ENCODE results near the gene LIF. TPM values are rescaled to one million over a fixed set of nuclear protein-coding genes. Genes with fewer than 3 reads are reported as not detected.
A peak's percentile ranks its signal among the peaks of the same experiment; 100 is the strongest.

Gene LIF
- total and polyA plus RNA-seq, 8 donors = 0.35 to 5.0 (median 2.2) TPM; not detected in 2

GRCh38 chr22:30287648-30288418, 41.3 kb upstream of the LIF start:
- WGBS, 5 donors = 12 to 24% (median 17%) methylated on average over 3 to 5 of the region's 5 CpGs
- H3K4me1 ChIP-seq = peaks cover 36 to 58% (median 48%) of the 10 kb centered on the region in 4 donors
- peak; percentile 89 to 94 for DNase-seq
- peaks cover 16 to 53% (median 43%) of the 10 kb centered on the region in 4 donors for H3K36me3 ChIP-seq
- H3K27ac ChIP-seq = peak overlapping the region; percentile 85 to 97 (median 89)
- peak overlapping the region; percentile 84 to 97 (median 88) for H3K4me3 ChIP-seq
- H3K27me3 ChIP-seq = no peaks in the 10 kb centered on the region
- TF ChIP-seq POLR2AphosphoS5 (IDR thresholded peaks at IDR 0.05) = peak; percentile 21 to 75 (median 33)
- no peak for TF ChIP-seq POLR2A (IDR thresholded peaks at IDR 0.05)
- TF ChIP-seq EP300 (IDR thresholded peaks at IDR 0.05) = no peak
- peak in 5 of 7 experiments; percentile 68 to 93 (median 87) for TF ChIP-seq CTCF (IDR thresholded peaks at IDR 0.05)
- no peaks in the 10 kb centered on the region for H3K9me3 ChIP-seq
- intact Hi-C loops (cut with DNase I; ENCODE audit: low total_unique reads) = loop anchor here (5.0 kb wide), 1 partner anchor 99 kb away; the partner anchor contains the start of gene RNF215

GRCh38 chr22:30286813-30287647, 40.5 kb upstream of the LIF start:
- TF ChIP-seq CTCF (IDR thresholded peaks at IDR 0.05) (peak in 5 of 7 experiments; percentile 78 to 97 (median 89)), POLR2AphosphoS5 (IDR thresholded peaks at IDR 0.05) (no peak)
- Histone ChIP-seq H3K27me3 (no peaks in the 10 kb centered on the region), H3K36me3 (peaks cover 8 to 45% (median 35%) of the 10 kb centered on the region in 4 donors), H3K27ac (peak overlapping the region in 1 of 5 donors; percentile 97), H3K4me1 (peaks cover 33 to 59% (median 46%) of the 10 kb centered on the region in 4 donors), H3K4me3 (no peak overlapping the region), H3K9me3 (no peaks in the 10 kb centered on the region)
- peak; percentile 80 to 85 for DNase-seq
- intact Hi-C loops (cut with DNase I; ENCODE audit: low total_unique reads) = loop anchor here (5.0 kb wide), 1 partner anchor 100 kb away; the partner anchor contains the start of gene RNF215
- 51 to 61% (median 60%) methylated on average over 11 to 31 of the region's 31 CpGs for WGBS, 5 donors

- TF ChIP-seq POLR2AphosphoS5 (IDR thresholded peaks at IDR 0.05) = no peak
- no peak for TF ChIP-seq EP300 (IDR thresholded peaks at IDR 0.05)
- no peak for TF ChIP-seq CTCF (IDR thresholded peaks at IDR 0.05)
- no peak for TF ChIP-seq POLR2A (IDR thresholded peaks at IDR 0.05)
- Histone ChIP-seq H3K27ac (no peak overlapping the region), H3K36me3 (peaks cover 8 to 40% (median 30%) of the 10 kb centered on the region in 4 donors), H3K4me3 (no peak overlapping the region), H3K4me1 (peaks cover 26 to 52% (median 40%) of the 10 kb centered on the region in 4 donors), H3K27me3 (no peaks in the 10 kb centered on the region), H3K9me3 (no peaks in the 10 kb centered on the region)
- intact Hi-C loops (cut with DNase I; ENCODE audit: low total_unique reads) = loop anchor here (5.0 kb wide), 1 partner anchor 101 kb away; the partner anchor contains the start of gene RNF215
- WGBS, 5 donors = 82 to 91% (median 85%) methylated on average over 3 to 5 of the region's 5 CpGs
- DNase-seq = no peak
Observed at GRCh38 chr22:30286331-30286730, 39.8 kb upstream of the LIF start.

GRCh38 chr22:30285846-30286200, 39.3 kb upstream of the LIF start:
- no peak for DNase-seq
- intact Hi-C loops (cut with DNase I; ENCODE audit: low total_unique reads) = loop anchor here (5.0 kb wide), 1 partner anchor 101 kb away; the partner anchor contains the start of gene RNF215
- no peak overlapping the region for H3K4me3 ChIP-seq

More at GRCh38 chr22:30285846-30286200, 39.3 kb upstream of the LIF start:
- WGBS, 5 donors = 83 to 91% (median 90%) methylated on average over 2 to 8 of the region's 8 CpGs
- no peak for TF ChIP-seq EP300 (IDR thresholded peaks at IDR 0.05)
- TF ChIP-seq POLR2A (IDR thresholded peaks at IDR 0.05) = no peak
- TF ChIP-seq POLR2AphosphoS5 (IDR thresholded peaks at IDR 0.05) = no peak
- TF ChIP-seq CTCF (IDR thresholded peaks at IDR 0.05) = no peak
- H3K9me3 ChIP-seq = no peaks in the 10 kb centered on the region
- peaks cover 8 to 40% (median 30%) of the 10 kb centered on the region in 4 donors for H3K36me3 ChIP-seq
- H3K27ac ChIP-seq = no peak overlapping the region
- H3K4me1 ChIP-seq = peaks cover 21 to 47% (median 35%) of the 10 kb centered on the region in 4 donors
- no peaks in the 10 kb centered on the region for H3K27me3 ChIP-seq

Measured in stomach (tissue), 9 donors.